OCI-LY7 (cell line): ENCODE measurements around the gene PARP3. TPM values are rescaled to one million over a fixed set of nuclear protein-coding genes. Genes with fewer than 3 reads are reported as not detected.

ENCODE experiments used
- BruUV-seq: library from RNA; stranded (reverse); fragments of 400-500 nt; replicated peaks from 2 replicates; lab custom pipeline; 2021; lab: Mats Ljungman, UMichigan
- CTCF ChIA-PET: fragments of 300-600 bp; sonication (Branson Sonifier 250); formaldehyde crosslinking; loops from one replicate; lab custom pipeline; 2022; ENCODE audit warnings: antibody characterized with exemption; ENCODE audit not compliant: unreplicated experiment; lab: Charles Lee
- POLR2A ChIA-PET: fragments of 300-600 bp; sonication (Branson Sonifier 250); formaldehyde crosslinking; loops from one replicate; lab custom pipeline; 2022; ENCODE audit warnings: antibody characterized with exemption; lab: Charles Lee
- DNase-seq: peaks from one replicate; pipeline ENCODE4 v3.0.0-alpha.2; 2015; ENCODE audit warnings: low spot score
- H2AFZ ChIP-seq: fragments of 200-600 bp; sonication (generic), shearing (Covaris generic); 2 replicates; pipeline ENCODE4 v1.6.1; 2014; ENCODE audit warnings: mild to moderate bottlenecking, antibody characterized with exemption, low read length, moderate library complexity
- H3K27ac ChIP-seq: fragments of 200-600 bp; sonication (generic); 2 replicates; pipeline ENCODE4 v1.5.1; 2014; ENCODE audit warnings: mixed run types, low read depth, mild to moderate bottlenecking, moderate library complexity, low read length, inconsistent platforms; ENCODE audit not compliant: poor library complexity, severe bottlenecking
- H3K36me3 ChIP-seq: fragments of 200-600 bp; sonication (generic); 2 replicates; pipeline ENCODE4 v1.6.1; 2014; ENCODE audit warnings: mild to moderate bottlenecking, antibody characterized with exemption, low read length, moderate library complexity, mixed read lengths; ENCODE audit not compliant: insufficient read depth
- H3K4me1 ChIP-seq: fragments of 200-600 bp; sonication (generic); 2 replicates; pipeline ENCODE4 v1.5.1; 2014; ENCODE audit warnings: mild to moderate bottlenecking, low read length; ENCODE audit not compliant: insufficient read depth, poor library complexity, severe bottlenecking
- H3K4me2 ChIP-seq: fragments of 200-600 bp; sonication (generic); 2 replicates; pipeline ENCODE4 v1.6.1; 2014; ENCODE audit warnings: mild to moderate bottlenecking, low read length
- H3K4me3 ChIP-seq: fragments of 200-600 bp; sonication (generic); 2 replicates; pipeline ENCODE4 v1.5.1; 2014; ENCODE audit warnings: mild to moderate bottlenecking, low read depth, low read length; ENCODE audit not compliant: poor library complexity, severe bottlenecking
- H3K79me2 ChIP-seq: fragments of 200-600 bp; sonication (generic); 2 replicates; pipeline ENCODE4 v1.6.1; 2016; ENCODE audit warnings: low read depth, mild to moderate bottlenecking, low read length, moderate library complexity, mixed read lengths; ENCODE audit not compliant: insufficient read depth
- H3K9me2 ChIP-seq: fragments of 200-600 bp; sonication (generic); 2 replicates; pipeline ENCODE4 v1.6.1; 2016; ENCODE audit warnings: mild to moderate bottlenecking, low read length, mixed read lengths; ENCODE audit not compliant: insufficient read depth
- H3K9me3 ChIP-seq: fragments of 200-600 bp; sonication (generic); 2 replicates; pipeline ENCODE4 v1.6.1; 2014; ENCODE audit warnings: mild to moderate bottlenecking, mixed run types, low read length, mixed read lengths
- H4K20me1 ChIP-seq: fragments of 200-600 bp; sonication (generic); 2 replicates; pipeline ENCODE4 v1.6.1; 2014; ENCODE audit warnings: mild to moderate bottlenecking, antibody characterized with exemption, low read length, moderate library complexity, mixed read lengths; ENCODE audit not compliant: insufficient read depth
- CTCF ChIP-seq: fragments of 200-600 bp; sonication (generic); conservative IDR thresholded peaks from 2 replicates; pipeline ENCODE4 v1.5.1; 2014; ENCODE audit warnings: mild to moderate bottlenecking, antibody characterized with exemption, low read length, moderate library complexity, mixed read lengths
- EZH2phosphoT487 ChIP-seq: fragments of 200-600 bp; sonication (generic); IDR thresholded peaks from 2 replicates; pipeline ENCODE4 v1.6.1; 2018; ENCODE audit warnings: low read depth, borderline replicate concordance, mild to moderate bottlenecking, mixed run types, antibody characterized with exemption, low read length, moderate library complexity, mixed read lengths
- intact Hi-C: fragments of 100-400 bp; cut with micrococcal nuclease; formaldehyde crosslinking; loops from one replicate; pipeline ENCODE4 v1.10.0; 2022; ENCODE audit not compliant: unreplicated experiment
- total RNA-seq, 2 experiments: library from RNA; depleted of rRNA in 1 of 2; stranded (reverse); fragments of >200 nt in 1 of 2; shearing (Covaris generic) in 1 of 2; gene quantifications; 2 replicates each; pipeline ENCODE4 v1.2.3, GENCODE V29; 2014 to 2022

The PARP3 gene
- total RNA-seq, 2 experiments from 2014 or later, result 11.9 to 12.0 TPM

- ChIA-PET CTCF (no interaction called here), POLR2A (no interaction called here)
- intact Hi-C loops, result no loop called here
- no peaks in the 10 kb centered on the region for H3K79me2 ChIP-seq
- no peaks in the 10 kb centered on the region for H3K9me3 ChIP-seq
- H4K20me1 ChIP-seq, result no peaks in the 10 kb centered on the region
- peaks cover 3% of the 10 kb centered on the region for H3K4me1 ChIP-seq
- TF ChIP-seq EZH2phosphoT487 (no peak), CTCF (no peak)
- DNase-seq, result no peak
- no peak overlapping the region for H3K27ac ChIP-seq
- H3K4me2 ChIP-seq, result no peak overlapping the region
- H3K4me3 ChIP-seq, result no peak overlapping the region
- no peak overlapping the region for H2AFZ ChIP-seq
- no TSS peak for BruUV-seq
- no peaks in the 10 kb centered on the region for H3K36me3 ChIP-seq
- no peaks in the 10 kb centered on the region for H3K9me2 ChIP-seq
These were observed 11.9 kb downstream of the PARP3 start for GRCh38 chr3:51954105-51954504.

GRCh38 chr3:51954713-51955112, 12.6 kb downstream of the PARP3 start:
- no peaks in the 10 kb centered on the region for H3K9me3 ChIP-seq
- CTCF ChIA-PET, result no interaction called here
- no peak overlapping the region for H3K4me2 ChIP-seq
- H3K4me3 ChIP-seq, result no peak overlapping the region
- BruUV-seq, result no TSS peak
- H3K79me2 ChIP-seq, result no peaks in the 10 kb centered on the region
- TF ChIP-seq EZH2phosphoT487, result no peak
- no peak for TF ChIP-seq CTCF
- no peak for DNase-seq
- POLR2A ChIA-PET, result no interaction called here
- H3K27ac ChIP-seq, result no peak overlapping the region
- no peak overlapping the region for H2AFZ ChIP-seq
- intact Hi-C loops, result no loop called here
- H3K9me2 ChIP-seq, result no peaks in the 10 kb centered on the region
- peaks cover 3% of the 10 kb centered on the region for H3K4me1 ChIP-seq
- H4K20me1 ChIP-seq, result no peaks in the 10 kb centered on the region
- no peaks in the 10 kb centered on the region for H3K36me3 ChIP-seq

DNA sequence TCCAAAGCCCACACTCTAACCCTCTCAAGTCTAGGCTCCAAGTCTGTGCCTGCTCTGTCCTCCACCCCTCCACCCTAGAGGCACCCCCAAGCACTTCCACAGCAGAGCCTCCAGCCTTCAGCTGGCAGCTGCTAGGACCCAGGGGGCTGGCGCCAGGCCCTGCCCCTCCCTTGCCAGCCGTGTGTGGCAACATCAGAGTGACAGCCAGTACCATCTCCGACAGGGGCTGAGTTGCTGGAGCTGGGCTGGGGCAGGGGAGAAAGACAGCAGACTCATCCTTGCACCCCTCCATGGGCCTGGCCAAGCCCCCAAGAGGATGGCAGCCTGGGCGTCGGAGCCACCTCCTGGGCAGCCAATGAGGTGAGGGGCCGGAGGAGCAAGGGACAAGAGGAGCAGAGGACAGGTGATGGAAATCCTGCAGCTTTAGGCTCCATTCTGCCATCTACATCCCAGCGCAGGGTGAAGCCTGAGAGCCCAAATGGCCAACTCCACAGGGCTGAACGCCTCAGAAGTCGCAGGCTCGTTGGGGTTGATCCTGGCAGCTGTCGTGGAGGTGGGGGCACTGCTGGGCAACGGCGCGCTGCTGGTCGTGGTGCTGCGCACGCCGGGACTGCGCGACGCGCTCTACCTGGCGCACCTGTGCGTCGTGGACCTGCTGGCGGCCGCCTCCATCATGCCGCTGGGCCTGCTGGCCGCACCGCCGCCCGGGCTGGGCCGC, 13.2 kb downstream of the PARP3 start, which contains the start of gene GPR62:
TSS of gene GPR62 (plus strand) at position 207 of the 718 bp plus-strand sequence. CDS start at position 479, 272 bp downstream.
- no peaks in the 10 kb centered on the region for H3K9me3 ChIP-seq
- intact Hi-C loops, result no loop called here
- no peak within 1 kb of the TSS for H3K4me2 ChIP-seq
- H3K4me1 ChIP-seq, result peaks cover 3% of the 10 kb centered on the region
- no peaks in the 10 kb centered on the region for H3K36me3 ChIP-seq
- no peak for DNase-seq
- H3K27ac ChIP-seq, result no peak within 1 kb of the TSS
- ChIA-PET CTCF (no interaction called here), POLR2A (no interaction called here)
- H4K20me1 ChIP-seq, result no peaks in the 10 kb centered on the region
- H3K79me2 ChIP-seq, result no peaks in the 10 kb centered on the region
- H3K9me2 ChIP-seq, result no peaks in the 10 kb centered on the region
- H2AFZ ChIP-seq, result no peak within 1 kb of the TSS
- TF ChIP-seq EZH2phosphoT487 (no peak), CTCF (no peak)
- no peak within 1 kb of the TSS for H3K4me3 ChIP-seq
- BruUV-seq, result no TSS peak
